Heart left ventricle (tissue), 16 donors: ENCODE results near the gene HDHD2. TPM values are rescaled to one million over a fixed set of nuclear protein-coding genes. Genes with fewer than 3 reads are reported as not detected.
A peak's percentile ranks its signal among the peaks of the same experiment; 100 is the strongest.
"Not testable (repeated sequence)": the region's sequence is repeated elsewhere in the genome, so short reads cannot be mapped to it uniquely, and the experiment has no call there.

ENCODE experiments used
- ATAC-seq, 4 donors: fragments of 200-7000 bp; cut with Tn5 transposase; one replicate each; pipeline ENCODE4 v1.9.1; 2020 to 2022; ENCODE audit warnings: moderate library complexity in 4 of 4, mild to moderate bottlenecking in 3 of 4, moderate number of reproducible peaks in 1 of 4
- DNase-seq, 5 donors: peaks; one replicate each; pipeline ENCODE4 v3.0.0-alpha.2; 2020
- H3K27ac ChIP-seq, 12 donors: fragments of 200-600 bp; sonication (generic) in 4 of 12; one replicate each; pipeline versions ENCODE4 v1.5.0 to v1.8.0; 2016 to 2022; ENCODE audit warnings: mild to moderate bottlenecking in 2 of 12
- H3K27me3 ChIP-seq, 9 donors: fragments of 200-600 bp; sonication (generic) in 2 of 9; one replicate each; pipeline versions ENCODE4 v1.5.1 to v1.8.0; 2016 to 2022; ENCODE audit warnings: mild to moderate bottlenecking in 3 of 9
- H3K36me3 ChIP-seq, 9 donors: fragments of 200-600 bp; sonication (generic) in 2 of 9; one replicate each; pipeline versions ENCODE4 v1.5.0 to v1.8.0; 2018 to 2022; ENCODE audit warnings: mild to moderate bottlenecking in 2 of 9
- H3K4me1 ChIP-seq, 12 donors: fragments of 200-600 bp; sonication (generic) in 4 of 12; one replicate each; pipeline versions ENCODE4 v1.5.0 to v1.8.0; 2016 to 2022; ENCODE audit warnings: mild to moderate bottlenecking in 3 of 12
- H3K4me3 ChIP-seq, 12 donors: fragments of 200-600 bp; sonication (generic) in 4 of 12; one replicate each; pipeline versions ENCODE4 v1.5.0 to v1.8.0; 2017 to 2022; ENCODE audit warnings: mild to moderate bottlenecking in 9 of 12, moderate library complexity in 4 of 12
- H3K9me3 ChIP-seq, 12 donors: fragments of 200-600 bp; sonication (generic) in 4 of 12; one replicate each; pipeline versions ENCODE4 v1.5.0 to v1.8.0; 2016 to 2022; ENCODE audit warnings: mild to moderate bottlenecking in 1 of 12
- POLR2A ChIP-seq, 2 donors: fragments of 450-650 bp; IDR thresholded peaks; one replicate each; pipeline ENCODE4 v1.6.1; 2017; ENCODE audit warnings: antibody characterized with exemption in 2 of 2, mild to moderate bottlenecking in 2 of 2, moderate library complexity in 2 of 2
- WGBS, 4 donors: extraction: QIAGEN DNeasy Blood & Tissue Kit in 2 of 4; methylation state at CpG; one replicate each; pipeline versions ENCODE4 v1.1.5 to v1.1.7; 2013 to 2018; 5-methylcytosine and 5-hydroxymethylcytosine counted together
- intact Hi-C, 10 donors: fragments of 100-400 bp; cut with DNase I; formaldehyde crosslinking; loops; one replicate each; pipeline versions ENCODE4 v1.11.1 to v1.14.2; 2022
- polyA plus RNA-seq, 2 donors: library from polyadenylated mRNA; stranded (reverse); fragments of 200-250 nt; gene quantifications; one replicate each; pipeline ENCODE4 v1.2.3, GENCODE V29; 2013
- total RNA-seq, 9 donors: library from RNA; depleted of rRNA in 2 of 9; stranded (reverse); fragments of >200 nt in 2 of 9; fragmentation: NEBNext Ultra II Directional in 3 of 9; extraction: Animal tissue kit (Norgen Biotek cat#: 25700) in 3 of 9; gene quantifications; one replicate each; pipeline versions ENCODE4 v1.1.0 to v1.2.4, GENCODE V29; 2016 to 2023
- TF ChIP-seq, protein P1 (sequence below), 12 donors: fragments of 200-600 bp; sonication (generic) in 4 of 12; IDR thresholded peaks; one replicate each; pipeline versions ENCODE4 v1.5.0 to v1.8.0; 2018 to 2022; ENCODE audit warnings: antibody characterized with exemption in 12 of 12, mild to moderate bottlenecking in 5 of 12
- donor health status: ischemic (EF 13 %, LVEDD 7.1; RV severe dilation, severe dysfunction).
- donor health status: healthy with polysubstance abuse.
- donor health status: DM: no; HTN: yes; CAD: no.
- donor health status: DM: no; HTN: no; CAD: no.
- donor health status: ischemic (EF 25% LVEDD 6.9; RV normal size, moderate dysfunction).
- donor health status: ischemic (EF 25% LVEDD 5.7; RV mildly dilated, moderate dysfunction).
- donor health status: healthy.
- donor health status: DM: yes; HTN: yes; CAD: no.
- donor health status: ischemic (EF 35%, LVEDD 5.7; RV mildly dilated, moderate dysfunction).
- donor health status: nonischemic (EF 11% LVEDD 7.7; RV severe dilation, severe dysfunction).
- donor health status: DM: yes; HTN: yes; CAD: no.
- donor health status: PGD.
- donor health status: ischemic (EF 29% LVEDD 5.4; RV normal size, mild dysfunction).
- donor health status: nonischemic (EF 23%, LVEDD 6.1; RV moderate dilation, normal function).

HDHD2 gene
- total and polyA plus RNA-seq, 11 donors: 15.8 to 50.8 (median 38.0) TPM

DNA sequence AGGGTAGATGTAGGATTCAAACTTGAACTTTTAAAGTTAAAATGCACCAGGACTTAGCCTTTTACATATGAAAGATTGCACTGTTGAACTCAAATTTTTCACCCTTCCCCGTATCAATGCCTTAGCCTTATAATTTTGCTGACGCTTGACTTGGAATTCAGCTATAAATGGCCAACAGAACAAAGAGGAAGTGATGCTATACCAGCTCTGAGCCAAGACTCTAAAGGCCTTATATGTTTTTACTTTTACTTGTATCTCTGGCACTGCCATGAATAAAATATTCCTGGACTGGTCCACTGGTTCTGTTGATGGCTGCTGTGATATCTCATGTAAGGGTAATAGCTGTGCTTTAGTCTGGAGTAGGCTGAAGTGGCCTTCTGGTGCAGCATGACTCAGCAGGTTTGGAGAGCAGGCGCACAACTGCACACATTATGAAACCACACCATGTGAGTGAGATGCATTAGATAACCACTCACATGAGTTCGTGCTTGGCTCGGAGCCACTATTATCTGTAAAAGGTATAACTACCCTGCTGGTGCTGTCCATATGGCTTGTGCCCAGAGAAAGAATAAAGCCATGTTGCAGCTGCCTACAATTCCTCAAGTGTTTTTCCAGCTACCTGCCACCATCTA, 34.2 kb upstream of the HDHD2 start:
- TF ChIP-seq, protein P1, sequence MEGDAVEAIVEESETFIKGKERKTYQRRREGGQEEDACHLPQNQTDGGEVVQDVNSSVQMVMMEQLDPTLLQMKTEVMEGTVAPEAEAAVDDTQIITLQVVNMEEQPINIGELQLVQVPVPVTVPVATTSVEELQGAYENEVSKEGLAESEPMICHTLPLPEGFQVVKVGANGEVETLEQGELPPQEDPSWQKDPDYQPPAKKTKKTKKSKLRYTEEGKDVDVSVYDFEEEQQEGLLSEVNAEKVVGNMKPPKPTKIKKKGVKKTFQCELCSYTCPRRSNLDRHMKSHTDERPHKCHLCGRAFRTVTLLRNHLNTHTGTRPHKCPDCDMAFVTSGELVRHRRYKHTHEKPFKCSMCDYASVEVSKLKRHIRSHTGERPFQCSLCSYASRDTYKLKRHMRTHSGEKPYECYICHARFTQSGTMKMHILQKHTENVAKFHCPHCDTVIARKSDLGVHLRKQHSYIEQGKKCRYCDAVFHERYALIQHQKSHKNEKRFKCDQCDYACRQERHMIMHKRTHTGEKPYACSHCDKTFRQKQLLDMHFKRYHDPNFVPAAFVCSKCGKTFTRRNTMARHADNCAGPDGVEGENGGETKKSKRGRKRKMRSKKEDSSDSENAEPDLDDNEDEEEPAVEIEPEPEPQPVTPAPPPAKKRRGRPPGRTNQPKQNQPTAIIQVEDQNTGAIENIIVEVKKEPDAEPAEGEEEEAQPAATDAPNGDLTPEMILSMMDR (IDR thresholded peaks at IDR 0.05): no peak
- no peak for TF ChIP-seq POLR2A (IDR thresholded peaks at IDR 0.05)
- H3K4me3 ChIP-seq: no peak overlapping the region
- no peak overlapping the region for H3K27ac ChIP-seq
- H3K4me1 ChIP-seq: peaks cover 0 to 7% (median 0%) of the 10 kb centered on the region in 12 donors
- H3K9me3 ChIP-seq: peaks cover 0 to 8% (median 0%) of the 10 kb centered on the region in 12 donors
- peaks cover 0 to 14% (median 0%) of the 10 kb centered on the region in 9 donors for H3K27me3 ChIP-seq
- no peaks in the 10 kb centered on the region for H3K36me3 ChIP-seq
- intact Hi-C loops: loop anchor here in 1 of 10 donors (10.0 kb wide), 1 partner anchor 1560 kb away; no protein-coding TSS in a partner anchor
- WGBS, 4 donors: 68 to 88% (median 86%) methylated on average over 5 of the region's 5 CpGs
- ATAC-seq (peak in 1 of 4 donors; percentile 38), DNase-seq (no peak)

GRCh38 chr18:47182156-47182555, 31.9 kb upstream of the HDHD2 start:
- WGBS, 4 donors: 84 to 91% (median 85%) methylated on average over 5 of the region's 5 CpGs
- not testable (repeated sequence) for H3K27ac ChIP-seq, ATAC-seq, H3K9me3 ChIP-seq, DNase-seq, H3K4me1 ChIP-seq, H3K36me3 ChIP-seq, H3K4me3 ChIP-seq, H3K27me3 ChIP-seq
- intact Hi-C loops: loop anchor here in 1 of 10 donors (10.0 kb wide), 1 partner anchor 1557 kb away; no protein-coding TSS in a partner anchor

GRCh38 chr18:47180765-47181164, 30.5 kb upstream of the HDHD2 start:
- WGBS, 4 donors: 68 to 83% (median 76%) methylated on average over 3 of the region's 3 CpGs
- DNase-seq (no peak), ATAC-seq (no peak)

GRCh38 chr18:47179520-47179919, 29.2 kb upstream of the HDHD2 start:
- TF ChIP-seq POLR2A (IDR thresholded peaks at IDR 0.05): no peak
- TF ChIP-seq, protein P1 (IDR thresholded peaks at IDR 0.05): no peak

More at GRCh38 chr18:47180765-47181164, 30.5 kb upstream of the HDHD2 start:
- Histone ChIP-seq H3K27me3 (no peaks in the 10 kb centered on the region), H3K4me1 (peaks cover 0 to 11% (median 0%) of the 10 kb centered on the region in 12 donors), H3K36me3 (no peaks in the 10 kb centered on the region), H3K9me3 (peaks cover 0 to 8% (median 0%) of the 10 kb centered on the region in 12 donors), H3K4me3 (no peak overlapping the region), H3K27ac (no peak overlapping the region)
- TF ChIP-seq POLR2A (IDR thresholded peaks at IDR 0.05): no peak
- TF ChIP-seq, protein P1 (IDR thresholded peaks at IDR 0.05): no peak
- intact Hi-C loops: loop anchor here in 1 of 10 donors (10.0 kb wide), 1 partner anchor 1556 kb away; no protein-coding TSS in a partner anchor

More at GRCh38 chr18:47179520-47179919, 29.2 kb upstream of the HDHD2 start:
- Histone ChIP-seq H3K27ac (no peak overlapping the region), H3K9me3 (peaks cover 0 to 4% (median 0%) of the 10 kb centered on the region in 12 donors), H3K4me1 (peaks cover 0 to 18% (median 8%) of the 10 kb centered on the region in 12 donors), H3K4me3 (no peak overlapping the region), H3K27me3 (no peaks in the 10 kb centered on the region), H3K36me3 (no peaks in the 10 kb centered on the region)
- 58 to 69% (median 62%) methylated on average over 4 of the region's 4 CpGs for WGBS, 4 donors
- intact Hi-C loops: loop anchor here in 2 of 10 donors (5.0 to 10.0 kb wide), 2 partner anchors 37 to 825 kb away; no protein-coding TSS in a partner anchor
- no peak for ATAC-seq
- DNase-seq: no peak
